HEK293 (cell line): Measurements from ENCODE around the gene ERI3.

Experiments used
- GLIS1 ChIP-seq: fragments of 450-650 bp; formaldehyde crosslinking; IDR thresholded peaks from 2 replicates; pipeline ENCODE4 v1.5.1; 2016; ENCODE audit warnings: missing biosample characterization, missing genetic modification characterization
- ZBTB20 ChIP-seq: fragments of 450-650 bp; formaldehyde crosslinking; IDR thresholded peaks from 2 replicates; pipeline ENCODE4 v1.5.1; 2016; ENCODE audit warnings: missing biosample characterization, missing genetic modification characterization
- ZNF112 ChIP-seq: fragments of 450-650 bp; formaldehyde crosslinking; IDR thresholded peaks from 2 replicates; pipeline ENCODE4 v1.5.0; 2017; ENCODE audit warnings: missing biosample characterization, missing genetic modification characterization
- ZNF155 ChIP-seq: fragments of 450-650 bp; formaldehyde crosslinking; IDR thresholded peaks from 2 replicates; pipeline ENCODE4 v1.5.1; 2016; ENCODE audit warnings: missing biosample characterization, missing genetic modification characterization
- ZNF629 ChIP-seq: fragments of 450-650 bp; formaldehyde crosslinking; IDR thresholded peaks from 2 replicates; pipeline ENCODE4 v1.5.1; 2017; ENCODE audit warnings: missing biosample characterization, missing genetic modification characterization
- TF ChIP-seq, protein P1 (sequence below): fragments of 450-650 bp; formaldehyde crosslinking; IDR thresholded peaks from 2 replicates; pipeline ENCODE4 v1.5.1; 2016; ENCODE audit warnings: missing biosample characterization, missing genetic modification characterization
- TF ChIP-seq, protein P2 (sequence below): fragments of 450-650 bp; formaldehyde crosslinking; IDR thresholded peaks from 2 replicates; pipeline ENCODE4 v1.5.1; 2016; ENCODE audit warnings: missing biosample characterization, missing genetic modification characterization

DNA sequence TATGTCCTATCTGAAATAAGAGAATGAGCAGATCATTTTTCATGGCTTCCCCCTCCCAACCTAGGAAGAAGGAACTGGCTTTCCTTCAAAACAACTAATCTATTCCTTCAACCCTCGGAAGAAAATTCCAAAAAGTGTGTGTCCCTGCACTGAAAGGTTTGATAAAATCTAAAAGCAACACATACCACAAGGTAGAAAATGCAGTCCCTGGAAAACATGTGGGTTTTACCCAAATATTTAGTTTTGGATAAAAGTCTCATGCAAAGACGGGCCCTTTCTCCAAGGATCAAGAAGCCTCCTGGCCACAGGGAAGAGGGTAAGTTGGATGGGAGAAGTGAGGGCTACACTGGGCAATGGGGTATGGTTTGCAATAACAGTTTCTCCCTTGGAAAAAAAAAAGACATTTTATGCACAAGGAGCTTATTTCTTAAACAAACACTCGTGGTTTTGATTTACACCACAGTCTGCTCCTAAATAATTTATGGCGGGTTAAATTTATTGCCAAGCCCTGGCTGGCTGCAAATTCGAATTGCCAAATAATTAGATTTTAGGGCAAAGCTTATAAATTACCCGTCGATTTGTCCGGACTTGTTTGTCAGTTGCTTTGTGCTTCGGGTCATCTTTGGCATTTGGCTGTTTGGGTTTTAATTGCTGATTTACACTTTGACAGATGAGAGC lies 28.9 kb downstream of the ERI3 start:
- TF ChIP-seq ZNF112 (tag by site-specific recombination) (no peak), ZNF155 (tag by site-specific recombination) (no peak), ZNF629 (tag by site-specific recombination) (peak; percentile 69), GLIS1 (tag by site-specific recombination) (no peak), ZBTB20 (tag by site-specific recombination) (no peak)
- TF ChIP-seq, protein P1, sequence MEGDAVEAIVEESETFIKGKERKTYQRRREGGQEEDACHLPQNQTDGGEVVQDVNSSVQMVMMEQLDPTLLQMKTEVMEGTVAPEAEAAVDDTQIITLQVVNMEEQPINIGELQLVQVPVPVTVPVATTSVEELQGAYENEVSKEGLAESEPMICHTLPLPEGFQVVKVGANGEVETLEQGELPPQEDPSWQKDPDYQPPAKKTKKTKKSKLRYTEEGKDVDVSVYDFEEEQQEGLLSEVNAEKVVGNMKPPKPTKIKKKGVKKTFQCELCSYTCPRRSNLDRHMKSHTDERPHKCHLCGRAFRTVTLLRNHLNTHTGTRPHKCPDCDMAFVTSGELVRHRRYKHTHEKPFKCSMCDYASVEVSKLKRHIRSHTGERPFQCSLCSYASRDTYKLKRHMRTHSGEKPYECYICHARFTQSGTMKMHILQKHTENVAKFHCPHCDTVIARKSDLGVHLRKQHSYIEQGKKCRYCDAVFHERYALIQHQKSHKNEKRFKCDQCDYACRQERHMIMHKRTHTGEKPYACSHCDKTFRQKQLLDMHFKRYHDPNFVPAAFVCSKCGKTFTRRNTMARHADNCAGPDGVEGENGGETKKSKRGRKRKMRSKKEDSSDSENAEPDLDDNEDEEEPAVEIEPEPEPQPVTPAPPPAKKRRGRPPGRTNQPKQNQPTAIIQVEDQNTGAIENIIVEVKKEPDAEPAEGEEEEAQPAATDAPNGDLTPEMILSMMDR (tag by site-specific recombination), result no peak
- TF ChIP-seq, protein P2, sequence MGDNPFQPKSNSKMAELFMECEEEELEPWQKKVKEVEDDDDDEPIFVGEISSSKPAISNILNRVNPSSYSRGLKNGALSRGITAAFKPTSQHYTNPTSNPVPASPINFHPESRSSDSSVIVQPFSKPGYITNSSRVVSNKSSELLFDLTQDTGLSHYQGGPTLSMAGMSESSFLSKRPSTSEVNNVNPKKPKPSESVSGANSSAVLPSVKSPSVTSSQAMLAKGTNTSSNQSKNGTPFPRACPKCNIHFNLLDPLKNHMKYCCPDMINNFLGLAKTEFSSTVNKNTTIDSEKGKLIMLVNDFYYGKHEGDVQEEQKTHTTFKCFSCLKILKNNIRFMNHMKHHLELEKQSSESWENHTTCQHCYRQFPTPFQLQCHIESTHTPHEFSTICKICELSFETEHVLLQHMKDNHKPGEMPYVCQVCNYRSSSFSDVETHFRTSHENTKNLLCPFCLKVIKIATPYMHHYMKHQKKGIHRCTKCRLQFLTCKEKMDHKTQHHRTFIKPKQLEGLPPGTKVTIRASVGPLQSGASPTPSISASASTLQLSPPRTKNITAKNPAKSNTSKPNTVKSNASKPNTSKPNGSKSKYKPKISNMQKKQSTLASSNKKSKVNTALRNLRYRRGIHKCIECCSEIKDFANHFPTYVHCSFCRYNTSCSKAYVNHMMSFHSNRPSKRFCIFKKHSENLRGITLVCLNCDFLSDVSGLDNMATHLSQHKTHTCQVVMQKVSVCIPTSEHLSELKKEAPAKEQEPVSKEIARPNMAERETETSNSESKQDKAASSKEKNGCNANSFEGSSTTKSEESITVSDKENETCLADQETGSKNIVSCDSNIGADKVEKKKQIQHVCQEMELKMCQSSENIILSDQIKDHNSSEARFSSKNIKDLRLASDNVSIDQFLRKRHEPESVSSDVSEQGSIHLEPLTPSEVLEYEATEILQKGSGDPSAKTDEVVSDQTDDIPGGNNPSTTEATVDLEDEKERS (tag by site-specific recombination), result no peak
